SK-N-SH treated with all-trans-retinoic acid at 6 μM for 48 hours (cell line): ENCODE measurements around the gene KDM4B.
"Not testable (repeated sequence)": the region's sequence is repeated elsewhere in the genome, so short reads cannot be mapped to it uniquely, and the experiment has no call there.

Experiments
- ARNTL ChIP-seq: fragments of 450-650 bp; formaldehyde crosslinking; IDR thresholded peaks from 2 replicates; pipeline ENCODE4 v1.5.0; 2020; ENCODE audit warnings: low read depth, mild to moderate bottlenecking, moderate library complexity, borderline replicate concordance
- ISL1 ChIP-seq: fragments of 250-450 bp; sonication (Bioruptor Pico); IDR thresholded peaks from 2 replicates; pipeline ENCODE4 v2.1.2; 2022; ENCODE audit warnings: mild to moderate bottlenecking, moderate library complexity
- OSR1 ChIP-seq: fragments of 250-450 bp; sonication (Bioruptor Pico); IDR thresholded peaks from 2 replicates; pipeline ENCODE4 v1.8.0; 2022; ENCODE audit warnings: moderate library complexity, mild to moderate bottlenecking, inconsistent platforms
- SNAI2 ChIP-seq: fragments of 250-450 bp; sonication (Bioruptor Pico); IDR thresholded peaks from 2 replicates; pipeline ENCODE4 v1.5.0; 2020; ENCODE audit warnings: mild to moderate bottlenecking, moderate library complexity
- ZFP3 ChIP-seq: fragments of 250-450 bp; sonication (Bioruptor Pico); IDR thresholded peaks from 2 replicates; pipeline ENCODE4 v1.5.0; 2020; ENCODE audit warnings: mild to moderate bottlenecking, moderate library complexity
- ZFP30 ChIP-seq: fragments of 450-650 bp; formaldehyde crosslinking; IDR thresholded peaks from 2 replicates; pipeline ENCODE4 v1.5.0; 2022; ENCODE audit warnings: mild to moderate bottlenecking, moderate library complexity
- ZNF70 ChIP-seq: fragments of 450-650 bp; formaldehyde crosslinking; IDR thresholded peaks from 2 replicates; pipeline ENCODE4 v1.5.0; 2020; ENCODE audit warnings: mild to moderate bottlenecking, moderate library complexity
- TF ChIP-seq, protein P1 (sequence below): fragments of 250-450 bp; sonication (Bioruptor Pico); IDR thresholded peaks from 2 replicates; pipeline ENCODE4 v1.5.1; 2020; ENCODE audit warnings: low read depth, mild to moderate bottlenecking, moderate library complexity

DNA sequence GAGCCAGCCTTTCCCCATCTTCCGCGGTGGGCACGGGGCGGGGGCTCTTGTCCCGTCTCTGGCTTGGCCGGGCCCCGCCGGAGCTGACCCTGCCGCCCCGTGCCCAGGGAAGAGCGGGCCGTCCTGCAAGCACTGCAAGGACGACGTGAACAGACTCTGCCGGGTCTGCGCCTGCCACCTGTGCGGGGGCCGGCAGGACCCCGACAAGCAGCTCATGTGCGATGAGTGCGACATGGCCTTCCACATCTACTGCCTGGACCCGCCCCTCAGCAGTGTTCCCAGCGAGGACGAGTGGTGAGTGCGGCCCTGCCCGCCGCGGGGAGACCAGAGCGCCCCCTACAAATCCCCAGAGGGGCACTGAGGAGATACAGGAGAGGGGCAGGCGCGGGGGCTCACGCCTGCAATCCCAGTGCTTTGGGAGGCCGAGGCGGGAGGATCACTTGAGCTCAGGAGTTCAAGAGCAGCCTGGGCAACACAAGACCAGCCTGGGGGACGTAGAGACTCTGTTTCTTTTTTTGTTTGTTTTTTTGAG, 27.2 kb upstream of the KDM4B start:
- TF ChIP-seq ZFP3 (CRISPR knock-in tag); SNAI2; OSR1; ISL1 (CRISPR knock-in tag); ZNF70 (CRISPR knock-in tag); ZFP30 (CRISPR knock-in tag); ARNTL (CRISPR knock-in tag): not testable (repeated sequence)
- TF ChIP-seq, protein P1, sequence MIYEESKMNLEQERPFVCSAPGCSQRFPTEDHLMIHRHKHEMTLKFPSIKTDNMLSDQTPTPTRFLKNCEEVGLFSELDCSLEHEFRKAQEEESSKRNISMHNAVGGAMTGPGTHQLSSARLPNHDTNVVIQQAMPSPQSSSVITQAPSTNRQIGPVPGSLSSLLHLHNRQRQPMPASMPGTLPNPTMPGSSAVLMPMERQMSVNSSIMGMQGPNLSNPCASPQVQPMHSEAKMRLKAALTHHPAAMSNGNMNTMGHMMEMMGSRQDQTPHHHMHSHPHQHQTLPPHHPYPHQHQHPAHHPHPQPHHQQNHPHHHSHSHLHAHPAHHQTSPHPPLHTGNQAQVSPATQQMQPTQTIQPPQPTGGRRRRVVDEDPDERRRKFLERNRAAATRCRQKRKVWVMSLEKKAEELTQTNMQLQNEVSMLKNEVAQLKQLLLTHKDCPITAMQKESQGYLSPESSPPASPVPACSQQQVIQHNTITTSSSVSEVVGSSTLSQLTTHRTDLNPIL (CRISPR knock-in tag), result not testable (repeated sequence)
